Measurements from ENCODE around the gene PPM1N. TPM values are rescaled to one million over a fixed set of nuclear protein-coding genes. Genes with fewer than 3 reads are reported as not detected.
A peak's percentile ranks its signal among the peaks of the same experiment; 100 is the strongest.

The PPM1N gene
- total RNA-seq, 1 donor from 2014 or later: 0.62 TPM

GRCh38 chr19:45523642-45524256 lies 25.5 kb downstream of the PPM1N start:
- peaks cover 6% of the 10 kb centered on the region for H3K4me1 Mint-ChIP-seq (ENCODE audit: unreplicated experiment)
- H3K9me3 Mint-ChIP-seq (ENCODE audit: unreplicated experiment): no peaks in the 10 kb centered on the region
- TF ChIP-seq, protein P1, sequence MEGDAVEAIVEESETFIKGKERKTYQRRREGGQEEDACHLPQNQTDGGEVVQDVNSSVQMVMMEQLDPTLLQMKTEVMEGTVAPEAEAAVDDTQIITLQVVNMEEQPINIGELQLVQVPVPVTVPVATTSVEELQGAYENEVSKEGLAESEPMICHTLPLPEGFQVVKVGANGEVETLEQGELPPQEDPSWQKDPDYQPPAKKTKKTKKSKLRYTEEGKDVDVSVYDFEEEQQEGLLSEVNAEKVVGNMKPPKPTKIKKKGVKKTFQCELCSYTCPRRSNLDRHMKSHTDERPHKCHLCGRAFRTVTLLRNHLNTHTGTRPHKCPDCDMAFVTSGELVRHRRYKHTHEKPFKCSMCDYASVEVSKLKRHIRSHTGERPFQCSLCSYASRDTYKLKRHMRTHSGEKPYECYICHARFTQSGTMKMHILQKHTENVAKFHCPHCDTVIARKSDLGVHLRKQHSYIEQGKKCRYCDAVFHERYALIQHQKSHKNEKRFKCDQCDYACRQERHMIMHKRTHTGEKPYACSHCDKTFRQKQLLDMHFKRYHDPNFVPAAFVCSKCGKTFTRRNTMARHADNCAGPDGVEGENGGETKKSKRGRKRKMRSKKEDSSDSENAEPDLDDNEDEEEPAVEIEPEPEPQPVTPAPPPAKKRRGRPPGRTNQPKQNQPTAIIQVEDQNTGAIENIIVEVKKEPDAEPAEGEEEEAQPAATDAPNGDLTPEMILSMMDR (IDR thresholded peaks at IDR 0.05): peak; percentile 89
- peaks cover 33% of the 10 kb centered on the region for H3K36me3 Mint-ChIP-seq (ENCODE audit: unreplicated experiment)
- no peak overlapping the region for H3K27ac Mint-ChIP-seq (ENCODE audit: unreplicated experiment)
- H3K4me3 Mint-ChIP-seq (ENCODE audit: unreplicated experiment): no peak overlapping the region
- no peaks in the 10 kb centered on the region for H3K27me3 Mint-ChIP-seq (ENCODE audit: unreplicated experiment)
- DNase-seq (ENCODE audit: extremely low spot score, unreplicated experiment): peak; percentile 91

DNA sequence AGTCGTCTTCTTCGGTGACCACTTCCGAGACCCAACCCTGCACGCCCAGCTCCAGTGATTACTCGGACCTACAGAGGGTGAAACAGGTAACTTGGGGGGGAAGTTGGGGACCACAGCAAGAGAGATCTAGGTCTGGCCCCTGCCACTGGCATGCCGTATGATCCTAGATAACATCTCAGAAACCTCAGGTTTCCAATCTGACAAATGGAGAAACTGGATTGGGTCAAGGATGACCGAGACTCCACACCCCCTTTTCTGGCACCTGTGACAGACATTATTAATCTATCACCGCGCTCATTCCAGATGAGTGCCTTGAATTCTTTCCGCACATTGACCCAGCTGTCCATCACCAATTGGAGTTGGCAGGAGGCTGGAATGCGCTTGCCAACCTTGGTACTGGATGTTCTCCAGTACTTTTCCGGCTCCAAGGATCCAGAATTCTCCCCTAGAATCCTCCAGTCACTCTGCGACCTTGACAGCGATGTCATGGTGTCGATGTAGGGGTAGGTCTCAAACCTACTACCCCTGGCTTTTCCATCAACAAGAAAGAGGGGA lies 26.4 kb downstream of the PPM1N start:
- DNase-seq (ENCODE audit: extremely low spot score, unreplicated experiment): no peak
- Mint-ChIP-seq H3K36me3 (ENCODE audit: unreplicated experiment) (peaks cover 33% of the 10 kb centered on the region), H3K27me3 (ENCODE audit: unreplicated experiment) (no peaks in the 10 kb centered on the region), H3K9me3 (ENCODE audit: unreplicated experiment) (no peaks in the 10 kb centered on the region), H3K4me3 (ENCODE audit: unreplicated experiment) (no peak overlapping the region), H3K27ac (ENCODE audit: unreplicated experiment) (no peak overlapping the region), H3K4me1 (ENCODE audit: unreplicated experiment) (peaks cover 6% of the 10 kb centered on the region)
- TF ChIP-seq, protein P1 (IDR thresholded peaks at IDR 0.05): no peak

DNA sequence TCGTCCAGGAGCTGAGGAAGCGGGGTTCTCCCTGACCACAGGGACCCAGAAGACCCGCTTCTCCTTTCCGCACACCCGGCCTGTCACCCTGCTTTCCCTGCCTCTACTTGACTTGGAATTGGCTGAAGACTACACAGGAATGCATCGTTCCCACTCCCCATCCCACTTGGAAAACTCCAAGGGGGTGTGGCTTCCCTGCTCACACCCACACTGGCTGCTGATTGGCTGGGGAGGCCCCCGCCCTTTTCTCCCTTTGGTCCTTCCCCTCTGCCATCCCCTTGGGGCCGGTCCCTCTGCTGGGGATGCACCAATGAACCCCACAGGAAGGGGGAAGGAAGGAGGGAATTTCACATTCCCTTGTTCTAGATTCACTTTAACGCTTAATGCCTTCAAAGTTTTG lies 27.9 kb downstream of the PPM1N start:
- DNase-seq (ENCODE audit: extremely low spot score, unreplicated experiment): no peak
- Mint-ChIP-seq H3K27ac (ENCODE audit: unreplicated experiment) (no peak overlapping the region), H3K27me3 (ENCODE audit: unreplicated experiment) (no peaks in the 10 kb centered on the region)

GRCh38 chr19:45526971-45527370 lies 28.7 kb downstream of the PPM1N start:
- H3K4me3 Mint-ChIP-seq (ENCODE audit: unreplicated experiment): no peak overlapping the region
- H3K27ac Mint-ChIP-seq (ENCODE audit: unreplicated experiment): no peak overlapping the region
- TF ChIP-seq, protein P1 (IDR thresholded peaks at IDR 0.05): no peak
- DNase-seq (ENCODE audit: extremely low spot score, unreplicated experiment): no peak
- H3K4me1 Mint-ChIP-seq (ENCODE audit: unreplicated experiment): peaks cover 6% of the 10 kb centered on the region
- peaks cover 34% of the 10 kb centered on the region for H3K36me3 Mint-ChIP-seq (ENCODE audit: unreplicated experiment)
- H3K27me3 Mint-ChIP-seq (ENCODE audit: unreplicated experiment): no peaks in the 10 kb centered on the region
- H3K9me3 Mint-ChIP-seq (ENCODE audit: unreplicated experiment): no peaks in the 10 kb centered on the region

More for the DNA sequence above, 27.9 kb downstream of the PPM1N start:
- Mint-ChIP-seq H3K36me3 (ENCODE audit: unreplicated experiment) (peaks cover 27% of the 10 kb centered on the region), H3K4me1 (ENCODE audit: unreplicated experiment) (peaks cover 6% of the 10 kb centered on the region), H3K9me3 (ENCODE audit: unreplicated experiment) (no peaks in the 10 kb centered on the region), H3K4me3 (ENCODE audit: unreplicated experiment) (no peak overlapping the region)
- TF ChIP-seq, protein P1 (IDR thresholded peaks at IDR 0.05): no peak

- Mint-ChIP-seq H3K4me1 (ENCODE audit: unreplicated experiment) (peaks cover 6% of the 10 kb centered on the region), H3K36me3 (ENCODE audit: unreplicated experiment) (peaks cover 34% of the 10 kb centered on the region), H3K27me3 (ENCODE audit: unreplicated experiment) (no peaks in the 10 kb centered on the region), H3K9me3 (ENCODE audit: unreplicated experiment) (no peaks in the 10 kb centered on the region), H3K4me3 (ENCODE audit: unreplicated experiment) (no peak overlapping the region), H3K27ac (ENCODE audit: unreplicated experiment) (no peak overlapping the region)
- TF ChIP-seq, protein P1 (IDR thresholded peaks at IDR 0.05): no peak
- DNase-seq (ENCODE audit: extremely low spot score, unreplicated experiment): no peak
Measured at GRCh38 chr19:45527731-45528130, 29.5 kb downstream of the PPM1N start.

All from osteocyte (in vitro differentiated cells).